Thyroid gland (tissue), 4 donors: ENCODE results near the gene COX6B2. TPM values are rescaled to one million over a fixed set of nuclear protein-coding genes. Genes with fewer than 3 reads are reported as not detected.

Experiments
- DNase-seq, 2 donors: peaks; one replicate each; pipeline ENCODE4 v3.0.0-alpha.2; 2019
- H3K27ac ChIP-seq, 3 donors: fragments of 200-600 bp; sonication (generic); 1 replicate in 2 of 3; 2 replicates in 1 of 3; pipeline ENCODE4 v1.5.1; 2016 to 2019; ENCODE audit warnings: mild to moderate bottlenecking in 1 of 3, moderate library complexity in 1 of 3
- H3K27me3 ChIP-seq: fragments of 200-600 bp; sonication (generic); one replicate; pipeline ENCODE4 v1.5.1; 2019
- H3K36me3 ChIP-seq, 2 donors: fragments of 200-600 bp; sonication (generic); one replicate each; pipeline ENCODE4 v1.5.1; 2016 to 2019
- H3K4me1 ChIP-seq, 2 donors: fragments of 200-600 bp; sonication (generic); one replicate each; pipeline ENCODE4 v1.5.1; 2017 to 2019
- H3K4me3 ChIP-seq, 3 donors: fragments of 200-600 bp; sonication (generic); replicated peaks in 1 of 3; 1 replicate in 2 of 3; 2 replicates in 1 of 3; pipeline ENCODE4 v1.5.1; 2016; ENCODE audit warnings: mild to moderate bottlenecking in 1 of 3
- H3K9me3 ChIP-seq: fragments of 200-600 bp; sonication (generic); one replicate; pipeline ENCODE4 v1.5.1; 2017
- POLR2A ChIP-seq, 2 donors: fragments of 450-650 bp; IDR thresholded peaks; one replicate each; pipeline ENCODE4 v1.6.1; 2017; ENCODE audit warnings: antibody characterized with exemption in 2 of 2, mild to moderate bottlenecking in 2 of 2, moderate library complexity in 1 of 2
- WGBS, 2 donors: methylation state at CpG; one replicate each; pipeline ENCODE4 v1.1.5; 2017; 5-methylcytosine and 5-hydroxymethylcytosine counted together
- intact Hi-C: fragments of 100-400 bp; cut with DNase I; formaldehyde crosslinking; loops from one replicate; pipeline ENCODE4 v1.15.1; 2023
- total RNA-seq, 4 donors: library from RNA; depleted of rRNA; stranded (reverse); fragments of >200 nt; gene quantifications; one replicate each; pipeline ENCODE4 v1.2.3, GENCODE V29; 2016
- TF ChIP-seq, protein P1 (sequence below), 6 experiments: fragments of 200-600 bp in 3 of 6; fragments of 450-650 bp in 3 of 6; sonication (generic) in 3 of 6; IDR thresholded peaks; one replicate each; pipeline ENCODE4 v1.5.1; 2016 to 2019; ENCODE audit warnings: antibody characterized with exemption in 6 of 6, mild to moderate bottlenecking in 2 of 6, inconsistent platforms in 1 of 6, moderate library complexity in 1 of 6

COX6B2 gene
- total RNA-seq, 4 donors from 2014 or later = 0.94 TPM; not detected in 3

DNA sequence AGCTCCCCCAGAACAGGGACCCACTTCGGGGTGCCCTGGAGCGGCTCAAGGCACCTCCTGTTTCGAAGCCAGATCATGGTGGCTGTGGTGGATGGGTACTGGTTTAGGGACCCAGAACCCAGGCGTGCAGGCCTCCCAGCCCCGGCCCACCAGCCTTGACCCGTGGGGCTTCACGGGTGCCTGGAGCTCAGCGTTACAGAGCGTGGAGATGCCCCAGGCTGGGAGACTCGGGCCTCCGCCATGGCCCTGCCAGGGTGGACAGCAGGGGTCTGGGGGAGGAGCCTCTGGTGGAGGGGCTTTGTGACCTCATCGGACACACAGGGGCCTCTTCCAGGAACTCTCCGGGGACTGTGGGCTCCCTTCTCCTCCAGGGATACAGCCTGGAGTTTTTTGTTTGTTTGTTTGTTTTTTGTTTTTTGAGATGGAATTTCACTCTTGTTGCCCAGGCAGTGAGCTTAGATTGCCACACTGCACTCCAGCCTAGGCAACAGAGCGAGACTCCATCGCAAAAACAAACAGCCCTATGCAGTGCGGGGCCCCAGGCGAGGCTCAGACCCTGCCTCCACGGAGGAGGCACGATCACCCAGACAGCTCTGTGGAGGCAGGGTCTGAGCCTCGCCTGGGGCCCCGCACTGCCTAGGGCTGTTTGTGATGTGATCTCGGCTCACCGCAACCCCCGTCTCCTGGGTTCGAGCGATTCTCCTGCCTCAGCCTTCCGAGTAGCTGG lies 8.6 kb upstream of the COX6B2 start, which contains the start of gene GARIN5B:
TSS of gene GARIN5B (minus strand) at position 271 of the 727 bp plus-strand sequence. CDS start at position 77, 194 bp downstream.
- no peaks in the 10 kb centered on the region for H3K27me3 ChIP-seq
- DNase-seq = no peak
- no peaks in the 10 kb centered on the region for H3K9me3 ChIP-seq
- H3K4me1 ChIP-seq = no peaks in the 10 kb centered on the region
- 58 to 71% methylated on average over 7 to 20 of the region's 27 CpGs for WGBS, 2 donors
- no peak within 1 kb of the TSS for H3K27ac ChIP-seq
- H3K36me3 ChIP-seq = no peaks in the 10 kb centered on the region
- no peak within 1 kb of the TSS for H3K4me3 ChIP-seq
- intact Hi-C loops = no loop called here
- TF ChIP-seq, protein P1, sequence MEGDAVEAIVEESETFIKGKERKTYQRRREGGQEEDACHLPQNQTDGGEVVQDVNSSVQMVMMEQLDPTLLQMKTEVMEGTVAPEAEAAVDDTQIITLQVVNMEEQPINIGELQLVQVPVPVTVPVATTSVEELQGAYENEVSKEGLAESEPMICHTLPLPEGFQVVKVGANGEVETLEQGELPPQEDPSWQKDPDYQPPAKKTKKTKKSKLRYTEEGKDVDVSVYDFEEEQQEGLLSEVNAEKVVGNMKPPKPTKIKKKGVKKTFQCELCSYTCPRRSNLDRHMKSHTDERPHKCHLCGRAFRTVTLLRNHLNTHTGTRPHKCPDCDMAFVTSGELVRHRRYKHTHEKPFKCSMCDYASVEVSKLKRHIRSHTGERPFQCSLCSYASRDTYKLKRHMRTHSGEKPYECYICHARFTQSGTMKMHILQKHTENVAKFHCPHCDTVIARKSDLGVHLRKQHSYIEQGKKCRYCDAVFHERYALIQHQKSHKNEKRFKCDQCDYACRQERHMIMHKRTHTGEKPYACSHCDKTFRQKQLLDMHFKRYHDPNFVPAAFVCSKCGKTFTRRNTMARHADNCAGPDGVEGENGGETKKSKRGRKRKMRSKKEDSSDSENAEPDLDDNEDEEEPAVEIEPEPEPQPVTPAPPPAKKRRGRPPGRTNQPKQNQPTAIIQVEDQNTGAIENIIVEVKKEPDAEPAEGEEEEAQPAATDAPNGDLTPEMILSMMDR (IDR thresholded peaks at IDR 0.05) = no peak
- TF ChIP-seq POLR2A (IDR thresholded peaks at IDR 0.05) = no peak

DNA sequence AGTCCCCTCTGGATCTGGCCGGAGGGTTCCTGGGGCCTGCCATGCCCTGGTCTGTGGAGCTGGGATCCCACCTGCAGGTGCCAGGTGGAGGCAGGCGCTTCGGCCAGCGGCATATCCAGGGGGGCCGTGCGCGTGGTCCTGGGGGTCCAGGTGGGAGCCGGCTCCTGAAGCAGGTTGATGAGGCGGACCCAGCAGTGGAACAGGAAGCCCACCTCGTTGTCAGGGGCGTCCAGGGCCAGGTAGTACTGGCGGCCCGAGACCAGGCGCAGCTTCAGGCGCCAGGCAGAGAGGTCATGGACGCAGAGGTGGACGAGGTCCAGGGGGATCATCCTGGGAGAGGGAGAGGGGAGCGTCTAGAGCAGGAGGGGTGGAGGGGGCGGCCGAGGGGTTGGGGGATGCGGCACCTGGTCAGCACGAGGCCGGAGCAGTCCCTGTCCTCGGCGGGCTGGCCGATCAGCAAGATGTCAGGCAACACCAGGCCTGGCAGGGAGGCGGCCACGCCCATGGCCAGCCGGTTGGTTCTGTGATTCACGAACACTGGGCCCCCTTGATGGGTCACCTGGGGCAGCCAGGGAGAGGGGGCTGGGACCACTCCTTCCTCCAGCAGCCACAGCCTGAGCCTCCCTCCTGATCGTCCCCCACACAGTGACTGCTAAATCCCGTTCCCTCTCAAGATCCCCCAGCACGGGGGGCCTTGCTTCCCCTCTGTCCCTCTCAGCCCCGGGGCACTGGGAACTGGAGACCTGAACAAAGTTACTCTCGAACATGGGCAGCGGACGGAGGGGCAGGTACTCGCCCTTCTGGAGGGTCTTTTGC lies 7.9 kb upstream of the COX6B2 start:
- no peak overlapping the region for H3K4me3 ChIP-seq
- WGBS, 2 donors = 64 to 70% methylated on average over 14 to 30 of the region's 38 CpGs
- TF ChIP-seq, protein P1 (IDR thresholded peaks at IDR 0.05) = no peak
- TF ChIP-seq POLR2A (IDR thresholded peaks at IDR 0.05) = no peak
- H3K27me3 ChIP-seq = no peaks in the 10 kb centered on the region
- no peaks in the 10 kb centered on the region for H3K4me1 ChIP-seq
- intact Hi-C loops = no loop called here
- H3K9me3 ChIP-seq = no peaks in the 10 kb centered on the region
- H3K27ac ChIP-seq = no peak overlapping the region
- no peak for DNase-seq
- H3K36me3 ChIP-seq = no peaks in the 10 kb centered on the region

DNA sequence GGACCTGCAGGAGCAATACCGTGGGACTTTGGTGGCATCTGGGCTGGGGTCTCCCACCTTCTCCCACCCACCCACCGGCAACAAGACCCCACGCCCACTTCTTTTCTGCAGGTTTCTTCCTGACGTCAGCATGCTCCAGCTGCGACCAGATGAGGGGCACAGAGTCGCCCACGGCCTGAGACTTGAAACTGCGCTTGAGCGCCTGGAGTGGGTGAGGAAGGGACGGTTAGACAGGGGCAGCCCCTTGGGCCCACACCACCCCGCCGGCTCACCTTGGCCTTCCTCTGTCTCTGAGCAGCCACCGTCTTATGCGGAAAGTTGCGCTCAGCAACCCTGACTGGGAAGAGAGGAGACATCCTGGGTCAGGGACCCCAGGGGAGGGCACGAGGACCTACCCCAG lies 6.4 kb upstream of the COX6B2 start:
- 85 to 86% methylated on average over 13 to 16 of the region's 16 CpGs for WGBS, 2 donors
- intact Hi-C loops = no loop called here
- Histone ChIP-seq H3K9me3 (no peaks in the 10 kb centered on the region), H3K4me1 (no peaks in the 10 kb centered on the region), H3K4me3 (no peak overlapping the region), H3K27ac (no peak overlapping the region), H3K36me3 (no peaks in the 10 kb centered on the region), H3K27me3 (no peaks in the 10 kb centered on the region)
- TF ChIP-seq POLR2A (IDR thresholded peaks at IDR 0.05) = no peak
- TF ChIP-seq, protein P1 (IDR thresholded peaks at IDR 0.05) = no peak
- DNase-seq = no peak

DNA sequence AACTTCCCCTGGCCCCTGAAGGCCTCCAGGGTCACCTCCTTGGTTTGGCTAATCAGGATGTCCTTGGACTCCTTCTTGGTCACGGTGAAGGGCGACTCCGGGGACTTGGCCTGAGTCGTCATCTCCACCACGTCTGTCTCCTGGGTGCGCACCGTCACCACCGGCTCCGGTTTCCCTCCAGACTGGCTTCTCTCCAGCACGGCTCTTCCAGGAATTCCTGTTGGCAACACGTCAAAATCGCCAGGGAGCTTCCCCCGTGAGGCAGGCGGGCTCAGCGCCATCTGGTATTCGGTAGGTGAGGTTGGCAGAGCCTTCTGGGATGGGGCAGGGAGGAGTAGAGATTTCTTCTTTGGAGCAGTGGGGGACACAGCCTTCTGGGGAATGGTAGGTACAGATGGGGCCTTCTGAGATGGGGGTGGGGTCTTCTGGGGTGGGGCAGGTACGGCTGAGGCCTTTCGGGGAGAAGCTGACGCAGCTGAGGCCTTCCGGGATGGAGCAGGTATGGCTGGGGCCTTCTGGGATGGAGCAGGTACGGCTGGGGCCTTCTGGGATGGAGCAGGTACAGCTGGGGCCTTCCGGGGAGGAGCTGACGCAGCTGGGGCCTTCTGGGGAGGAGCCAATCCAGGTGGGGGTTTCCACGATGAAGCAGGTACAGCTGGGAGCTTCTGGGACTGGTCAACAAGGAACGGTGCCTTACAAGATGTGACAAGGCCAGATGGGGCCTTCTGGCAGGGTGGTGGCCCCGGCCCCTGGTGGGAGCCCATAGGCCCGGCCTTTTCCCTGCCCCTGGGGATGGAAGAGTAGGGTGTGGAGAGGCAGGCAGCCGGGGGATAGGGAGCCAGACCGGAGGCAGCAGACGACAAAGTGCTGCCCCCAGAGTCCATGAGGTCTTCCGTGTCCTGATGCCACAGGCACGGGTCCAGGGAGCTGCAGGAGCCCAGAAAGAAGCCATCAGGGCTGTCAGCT lies 4.7 kb upstream of the COX6B2 start:
- no peaks in the 10 kb centered on the region for H3K9me3 ChIP-seq
- H3K4me1 ChIP-seq = peaks cover 4 to 5% of the 10 kb centered on the region in 2 donors
- H3K4me3 ChIP-seq = no peak overlapping the region
- H3K27me3 ChIP-seq = peaks cover 6% of the 10 kb centered on the region
- TF ChIP-seq, protein P1 (IDR thresholded peaks at IDR 0.05) = no peak
- TF ChIP-seq POLR2A (IDR thresholded peaks at IDR 0.05) = no peak
- H3K27ac ChIP-seq = no peak overlapping the region
- no peak for DNase-seq
- WGBS, 2 donors = 69 to 84% methylated on average over 27 to 31 of the region's 32 CpGs
- H3K36me3 ChIP-seq = no peaks in the 10 kb centered on the region
- intact Hi-C loops = no loop called here
